GM18517 (cell line): Measurements from ENCODE around the gene LSR.

ENCODE experiments used
- ATAC-seq: cut with Tn5 transposase; IDR thresholded peaks from one replicate; pipeline ENCODE4 v1.9.1; 2021; ENCODE audit warnings: mild to moderate bottlenecking, moderate library complexity; ENCODE audit not compliant: unreplicated experiment

Gene LSR

GRCh38 chr19:35240327-35240726 lies 8.5 kb upstream of the LSR start:
- ATAC-seq, result no peak

- ATAC-seq, result no peak
Observed at GRCh38 chr19:35241417-35241816, 7.4 kb upstream of the LSR start.

GRCh38 chr19:35246466-35247092 lies 2.2 kb upstream of the LSR start:
- ATAC-seq, result no peak

- peak; percentile 41 for ATAC-seq
Observed at GRCh38 chr19:35247526-35248309, 1.1 kb upstream of the LSR start.

- ATAC-seq, result no peak
Observed at GRCh38 chr19:35249146-35249847, 495 bp downstream of the LSR start.

GRCh38 chr19:35249848-35250711 lies 1.3 kb downstream of the LSR start:
- ATAC-seq, result no peak

- ATAC-seq, result no peak
Observed at GRCh38 chr19:35251456-35251855, 2.7 kb downstream of the LSR start.

- ATAC-seq, result no peak
Observed at GRCh38 chr19:35253316-35254286, 4.8 kb downstream of the LSR start.

- ATAC-seq, result no peak
Observed at GRCh38 chr19:35254341-35255297, 5.8 kb downstream of the LSR start.

- no peak for ATAC-seq
Observed at GRCh38 chr19:35256566-35256965, 7.8 kb downstream of the LSR start.

- ATAC-seq, result no peak
Observed at GRCh38 chr19:35257113-35257461, 8.3 kb downstream of the LSR start.

- ATAC-seq, result no peak
Observed at GRCh38 chr19:35260694-35261304, 12.0 kb downstream of the LSR start.

- ATAC-seq, result no peak
Observed at GRCh38 chr19:35261356-35262100, 12.7 kb downstream of the LSR start.

GRCh38 chr19:35262101-35262761 lies 13.4 kb downstream of the LSR start:
- ATAC-seq, result no peak

- no peak for ATAC-seq
Observed at GRCh38 chr19:35264268-35265125, 15.7 kb downstream of the LSR start.
